Ectodermal cell (in vitro differentiated cells): ENCODE results near the gene FUT2.

ENCODE experiments used
- H3K27ac ChIP-seq: 2 replicates; pipeline ENCODE4 v1.7.0; 2013; ENCODE audit warnings: mild to moderate bottlenecking, low read depth, low read length; ENCODE audit not compliant: insufficient read depth, poor library complexity, severe bottlenecking
- H3K27me3 ChIP-seq: 2 replicates; pipeline ENCODE4 v1.7.0; 2013; ENCODE audit warnings: mild to moderate bottlenecking, low read length; ENCODE audit not compliant: insufficient read depth, control insufficient read depth, poor library complexity, severe bottlenecking
- H3K36me3 ChIP-seq: one replicate; pipeline ENCODE4 v1.7.0; 2013; ENCODE audit warnings: low read length; ENCODE audit not compliant: control insufficient read depth, insufficient read depth
- H3K4me1 ChIP-seq: one replicate; pipeline ENCODE4 v1.7.0; 2013; ENCODE audit warnings: low read length; ENCODE audit not compliant: control insufficient read depth, insufficient read depth
- H3K4me3 ChIP-seq: 2 replicates; pipeline ENCODE4 v1.7.0; 2013; ENCODE audit warnings: low read depth, low read length, control low read depth; ENCODE audit not compliant: insufficient read depth
- H3K9me3 ChIP-seq: 2 replicates; pipeline ENCODE4 v1.7.0; 2013; ENCODE audit warnings: mild to moderate bottlenecking, low read length, moderate library complexity; ENCODE audit not compliant: control insufficient read depth
- WGBS, 2 experiments: methylation state at CpG; one replicate each; pipeline ENCODE4 v1.1.7; 2013; ENCODE audit warnings: missing lambda C conversion rate in 2 of 2; 5-methylcytosine and 5-hydroxymethylcytosine counted together

FUT2 gene

DNA sequence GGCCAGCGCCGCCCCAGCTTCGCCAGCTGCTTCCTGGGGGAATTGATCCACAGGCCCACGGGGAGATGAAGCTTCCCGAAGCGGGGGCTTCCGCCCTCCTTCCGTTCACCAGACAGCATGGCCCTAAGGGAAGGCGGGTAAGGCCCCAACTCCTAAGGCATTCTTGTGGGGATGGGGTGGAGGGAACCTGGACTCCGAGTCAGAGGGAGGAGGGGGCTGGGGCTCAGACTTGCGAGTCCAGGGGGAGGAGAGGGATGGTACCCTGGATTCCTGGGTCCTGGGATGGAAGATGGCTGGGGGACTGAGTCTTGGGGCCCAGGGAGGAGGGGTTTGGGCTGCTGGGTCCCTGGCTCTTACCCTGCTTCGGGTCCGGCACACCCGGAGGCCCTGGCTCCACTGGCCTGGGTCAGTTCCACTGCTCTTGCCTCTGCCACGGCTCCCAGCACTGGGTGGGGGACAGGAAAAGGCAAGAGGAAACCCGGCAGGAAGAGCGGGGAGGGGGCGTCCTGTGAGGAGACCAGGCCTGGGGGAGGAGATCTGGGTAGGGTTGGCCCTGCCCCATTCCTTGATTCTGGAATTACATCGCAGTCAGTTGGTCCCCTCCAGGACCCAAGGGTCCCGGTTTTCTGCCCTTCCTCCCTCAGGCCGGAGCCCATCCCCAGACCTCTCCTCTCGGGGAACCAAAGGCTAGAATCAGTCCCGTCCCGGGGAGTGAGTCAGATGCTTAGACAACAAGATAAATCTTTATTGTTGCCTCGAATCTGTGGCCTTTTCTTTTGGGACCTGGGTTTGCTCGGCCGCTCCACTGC, 44.6 kb downstream of the FUT2 start, which contains the start of gene RASIP1:
Gene RASIP1, minus strand, starts transcription at position 447 of the 809 bp plus-strand sequence. Its CDS starts 328 bp downstream, at position 119.
- 83 to 87% methylated on average over 27 of the region's 27 CpGs for WGBS, 2 experiments

DNA sequence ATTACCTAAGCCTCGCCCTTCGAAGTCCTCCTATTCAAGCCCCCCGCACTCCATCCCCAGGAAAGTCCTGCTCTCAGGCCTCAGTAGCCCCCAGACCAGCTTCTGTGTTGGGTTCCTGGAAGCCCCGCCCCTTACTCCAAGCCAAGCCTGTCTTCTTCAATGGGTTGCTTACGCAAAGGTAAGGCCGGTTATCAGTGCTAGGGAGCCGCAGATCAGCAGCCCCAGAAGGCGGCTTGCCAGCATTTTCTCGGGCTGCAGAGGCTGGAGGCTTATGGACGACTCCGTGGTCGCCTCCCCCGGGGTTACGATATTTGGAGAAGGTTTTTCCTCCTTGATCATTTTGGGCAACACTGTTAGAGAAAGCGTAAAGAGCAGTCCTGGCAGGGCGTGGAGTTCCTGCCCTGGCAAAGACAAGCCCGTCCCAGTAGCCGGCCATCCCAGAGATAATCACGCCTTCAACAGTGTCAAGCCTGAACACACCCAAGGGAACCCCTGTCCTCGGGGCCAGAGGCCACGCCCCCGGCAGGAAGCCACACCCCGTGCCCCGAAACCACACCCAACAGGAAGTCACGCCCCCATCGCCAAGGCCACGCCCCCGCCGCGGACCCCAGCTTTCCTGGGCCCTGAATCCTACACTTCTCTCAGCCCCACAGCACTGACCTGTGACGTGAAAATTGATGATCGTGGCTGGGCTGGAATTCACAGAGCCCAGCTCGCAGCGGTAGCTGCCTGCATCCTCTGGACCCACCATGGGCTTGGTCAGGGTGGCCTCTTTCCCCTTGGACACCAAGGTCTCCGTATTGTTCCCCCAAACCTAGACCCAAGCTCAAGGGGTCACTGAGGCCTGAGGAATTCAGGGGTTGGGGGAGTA, 45.6 kb downstream of the FUT2 start:
- WGBS, 2 experiments = 64 to 71% methylated on average over 35 of the region's 35 CpGs

More for the DNA sequence above, 44.6 kb downstream of the FUT2 start, which contains the start of gene RASIP1:
- Histone ChIP-seq H3K4me3 (peak within 1 kb of the TSS; percentile 51), H3K36me3 (no peaks in the 10 kb centered on the region), H3K27ac (no peak within 1 kb of the TSS), H3K4me1 (peaks cover 5% of the 10 kb centered on the region), H3K27me3 (peaks cover 25% of the 10 kb centered on the region), H3K9me3 (no peaks in the 10 kb centered on the region)

DNA sequence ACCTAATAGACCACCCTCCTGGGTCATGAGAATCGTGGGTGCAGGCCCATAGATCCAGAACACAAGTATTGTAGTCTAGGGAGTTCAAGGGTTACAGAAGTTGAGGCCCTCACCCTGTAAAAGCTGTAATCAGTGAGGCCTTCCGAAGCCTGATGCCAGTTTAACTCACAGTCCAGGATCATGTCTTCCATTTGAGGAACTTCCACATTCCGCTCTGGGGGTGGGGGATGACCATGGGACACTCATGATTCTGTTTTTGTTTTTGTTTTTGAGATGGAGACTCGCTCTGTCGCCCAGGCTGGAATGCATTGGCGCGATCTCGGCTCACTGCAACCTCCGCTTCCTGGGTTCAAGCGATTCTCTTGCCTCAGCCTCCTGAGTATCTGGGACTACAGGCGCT, 46.3 kb downstream of the FUT2 start:
- Histone ChIP-seq H3K27ac (no peak overlapping the region), H3K27me3 (peaks cover 25% of the 10 kb centered on the region), H3K4me1 (peaks cover 5% of the 10 kb centered on the region), H3K4me3 (no peak overlapping the region), H3K36me3 (no peaks in the 10 kb centered on the region), H3K9me3 (no peaks in the 10 kb centered on the region)
- WGBS, 2 experiments = 90 to 94% methylated on average over 11 of the region's 11 CpGs

More for the DNA sequence above, 45.6 kb downstream of the FUT2 start:
- Histone ChIP-seq H3K9me3 (no peaks in the 10 kb centered on the region), H3K27me3 (peaks cover 25% of the 10 kb centered on the region), H3K36me3 (no peaks in the 10 kb centered on the region), H3K27ac (no peak overlapping the region), H3K4me1 (peaks cover 5% of the 10 kb centered on the region), H3K4me3 (no peak overlapping the region)

DNA sequence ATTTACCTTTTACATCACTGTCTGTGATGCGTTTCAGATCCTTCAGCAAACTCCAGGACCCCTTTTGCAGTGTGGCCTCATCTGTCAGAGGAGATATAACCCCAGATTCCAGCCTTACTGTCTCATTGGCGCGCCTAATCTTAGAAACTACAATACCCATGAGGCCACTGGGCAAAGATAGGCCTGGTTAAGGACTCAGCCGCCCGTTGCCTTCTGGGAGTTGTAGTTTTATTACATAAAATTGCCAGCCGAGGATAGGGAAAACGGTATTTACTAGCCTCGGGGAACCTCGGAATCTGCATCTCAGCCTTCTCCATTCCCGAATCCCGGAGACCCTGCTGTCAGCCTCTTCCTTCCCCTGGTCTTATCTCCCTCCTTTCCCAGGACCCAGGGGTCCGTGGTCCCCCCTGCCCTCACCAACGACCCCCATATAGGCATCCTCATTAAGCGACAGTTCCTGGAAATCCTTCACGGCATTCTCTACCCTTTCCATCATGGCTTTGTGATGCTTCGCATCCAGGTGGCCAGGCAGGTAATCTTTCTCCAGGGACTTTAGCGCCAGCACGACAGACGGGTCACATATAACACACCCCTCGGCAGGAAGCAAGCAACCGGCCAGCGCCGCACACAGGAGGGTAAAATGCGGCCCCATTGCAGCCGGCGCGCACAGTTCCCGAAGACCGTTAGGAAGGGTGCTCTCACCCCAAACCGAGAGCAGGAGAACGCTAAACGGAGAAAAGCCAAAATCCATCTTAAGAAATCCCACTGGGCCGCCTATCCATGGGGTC, 49.6 kb downstream of the FUT2 start:
- no peak overlapping the region for H3K4me3 ChIP-seq
- H3K4me1 ChIP-seq = no peaks in the 10 kb centered on the region
- H3K9me3 ChIP-seq = no peaks in the 10 kb centered on the region
- 71 to 73% methylated on average over 33 of the region's 33 CpGs for WGBS, 2 experiments
- H3K27me3 ChIP-seq = peaks cover 10% of the 10 kb centered on the region
- H3K27ac ChIP-seq = no peak overlapping the region
- peaks cover 5% of the 10 kb centered on the region for H3K36me3 ChIP-seq

DNA sequence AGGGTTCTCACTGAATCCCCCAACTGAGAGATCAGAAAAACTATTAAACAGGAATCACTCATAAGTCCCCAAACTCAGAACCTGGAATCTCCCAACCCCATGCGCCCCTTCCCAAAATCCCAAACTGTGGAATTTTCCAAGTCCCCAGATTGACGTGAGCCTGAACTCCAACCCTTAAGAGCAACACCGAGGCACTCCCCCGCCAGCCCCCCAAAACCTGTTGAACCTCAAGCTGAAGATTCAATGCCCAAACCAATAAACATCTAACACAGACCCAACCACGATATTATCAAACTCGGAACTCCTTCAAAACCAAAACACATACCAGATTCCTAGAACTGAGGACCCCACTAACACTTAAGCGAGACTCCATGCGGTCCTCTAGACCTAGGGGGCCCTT, 50.3 kb downstream of the FUT2 start:
- no peak overlapping the region for H3K27ac ChIP-seq
- no peak overlapping the region for H3K4me3 ChIP-seq
- 91 to 94% methylated on average over 8 of the region's 8 CpGs for WGBS, 2 experiments

DNA sequence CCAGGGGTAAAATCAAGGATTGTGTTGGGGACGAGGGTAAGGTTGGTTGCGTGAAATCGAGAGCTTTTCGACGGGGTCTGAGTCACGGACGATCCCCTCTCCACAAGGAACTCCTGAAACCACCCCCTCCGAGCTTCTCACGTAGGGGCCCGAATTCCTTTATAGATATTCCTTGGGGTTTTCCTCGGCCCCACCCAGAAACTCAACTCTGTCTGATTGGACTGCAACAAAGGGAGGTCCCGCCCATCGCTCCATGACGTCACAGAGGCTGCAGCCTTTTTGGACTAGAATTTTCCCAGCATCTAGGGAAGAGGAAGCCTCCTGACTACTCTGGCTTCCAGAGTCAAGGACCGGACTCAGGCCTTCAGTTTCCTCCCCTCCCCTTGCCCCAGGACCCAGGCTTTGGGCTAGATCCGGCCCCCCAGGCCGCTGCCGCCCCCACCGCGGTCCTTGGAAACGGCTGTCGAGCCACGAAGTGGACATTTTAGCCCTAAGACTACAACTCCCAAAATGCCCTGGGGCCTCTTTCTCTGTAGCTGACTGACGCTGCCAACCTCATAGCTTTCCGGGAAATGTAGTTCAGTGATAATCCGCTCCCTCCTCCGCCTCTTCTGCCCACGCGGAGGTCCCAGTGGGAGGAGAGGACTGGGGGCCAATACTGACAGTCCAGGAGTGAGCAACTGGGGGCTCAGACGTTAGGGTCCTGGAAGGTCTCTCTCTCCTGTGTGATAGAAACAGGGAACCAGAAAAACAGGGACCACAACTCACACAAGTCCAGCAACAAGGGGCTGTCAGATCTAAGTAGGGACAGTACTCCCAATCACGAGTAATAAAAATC, 51.2 kb downstream of the FUT2 start, which contains the start of gene IZUMO1:
Gene IZUMO1, minus strand, starts transcription at position 172 of the 838 bp plus-strand sequence. CDS start 1,050 bp downstream, outside the sequence.
- peaks cover 3% of the 10 kb centered on the region for H3K27me3 ChIP-seq
- H3K27ac ChIP-seq = peak within 1 kb of the TSS; percentile 53
- H3K4me1 ChIP-seq = no peaks in the 10 kb centered on the region
- H3K36me3 ChIP-seq = peaks cover 5% of the 10 kb centered on the region
- H3K4me3 ChIP-seq = peak within 1 kb of the TSS; percentile 49
- H3K9me3 ChIP-seq = no peaks in the 10 kb centered on the region
- WGBS, 2 experiments = 11 to 14% methylated on average over 31 of the region's 31 CpGs

More for the DNA sequence above, 50.3 kb downstream of the FUT2 start:
- Histone ChIP-seq H3K27me3 (peaks cover 3% of the 10 kb centered on the region), H3K36me3 (peaks cover 5% of the 10 kb centered on the region), H3K9me3 (no peaks in the 10 kb centered on the region), H3K4me1 (no peaks in the 10 kb centered on the region)

DNA sequence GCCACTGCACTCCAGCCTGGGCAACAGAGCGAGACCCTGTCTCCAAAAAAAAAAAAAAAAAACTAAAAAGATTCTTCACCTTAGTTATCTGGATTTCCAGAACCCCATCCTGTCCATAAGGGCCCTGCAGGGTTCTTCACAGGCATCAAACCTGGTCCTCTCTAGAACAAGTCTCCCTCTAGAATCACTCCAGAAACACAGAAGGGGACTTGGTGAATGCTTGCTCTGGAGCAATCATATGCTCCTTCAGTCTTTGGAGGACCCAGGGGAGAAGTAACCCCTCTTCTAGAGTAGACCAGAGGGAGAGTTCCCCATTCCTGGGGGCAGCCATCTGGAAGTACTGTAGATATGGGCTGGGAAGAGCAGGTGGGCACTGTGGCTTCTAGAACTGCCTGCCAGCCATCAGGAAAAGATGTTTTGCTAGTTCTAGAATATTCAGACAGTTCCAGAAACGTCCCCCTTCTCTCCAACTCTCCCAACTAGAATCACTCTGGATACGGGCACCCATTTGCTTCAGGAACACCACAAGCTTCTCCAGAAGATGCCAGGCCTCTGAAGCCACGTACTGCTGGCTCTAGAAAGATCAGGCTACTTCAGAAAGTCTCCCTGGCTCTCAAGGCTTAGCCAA, 53.9 kb downstream of the FUT2 start:
- peaks cover 3% of the 10 kb centered on the region for H3K4me1 ChIP-seq
- H3K4me3 ChIP-seq = no peak overlapping the region
- H3K27ac ChIP-seq = no peak overlapping the region
- WGBS, 2 experiments = 88 to 90% methylated on average over 4 of the region's 4 CpGs
- H3K9me3 ChIP-seq = no peaks in the 10 kb centered on the region
- H3K27me3 ChIP-seq = peaks cover 25% of the 10 kb centered on the region
- peaks cover 5% of the 10 kb centered on the region for H3K36me3 ChIP-seq

DNA sequence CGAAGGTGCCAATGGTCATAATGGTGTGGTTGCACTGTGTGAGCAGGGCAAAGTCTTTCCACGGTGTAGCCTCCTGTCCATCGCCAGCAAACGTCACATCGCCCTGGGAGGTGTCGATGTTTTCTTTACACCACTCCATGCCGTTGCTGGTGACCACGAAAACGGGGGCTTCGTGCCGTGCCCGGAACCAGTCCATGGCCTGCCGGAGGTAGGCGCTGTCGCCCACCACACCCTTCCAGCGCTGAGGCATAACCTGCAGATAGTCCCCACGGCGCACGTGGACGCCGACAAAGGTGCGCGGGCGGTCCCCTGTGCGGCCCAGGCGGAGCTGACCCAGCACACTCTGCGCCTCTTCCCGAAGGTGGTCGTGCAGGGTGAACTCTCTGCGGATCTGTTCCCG, 54.6 kb downstream of the FUT2 start:
- Histone ChIP-seq H3K36me3 (peaks cover 5% of the 10 kb centered on the region), H3K27me3 (peaks cover 25% of the 10 kb centered on the region)

More for the DNA sequence above, 54.6 kb downstream of the FUT2 start:
- no peaks in the 10 kb centered on the region for H3K9me3 ChIP-seq
- H3K4me3 ChIP-seq = no peak overlapping the region
- no peak overlapping the region for H3K27ac ChIP-seq
- peaks cover 3% of the 10 kb centered on the region for H3K4me1 ChIP-seq
- WGBS, 2 experiments = 95 to 96% methylated on average over 31 of the region's 31 CpGs
